ENCODE data around the gene PPIF. TPM values are rescaled to one million over a fixed set of nuclear protein-coding genes. Genes with fewer than 3 reads are reported as not detected.
A peak's percentile ranks its signal among the peaks of the same experiment; 100 is the strongest.

Gene PPIF
- 42.7 and 51.2 TPM in 2 replicates for total RNA-seq
- 38.7 and 50.7 TPM in 2 replicates for polyA plus RNA-seq
- polyA plus RNA-seq (2011; cell fraction: cytosol; rRNA removed), result 73.6 and 86.3 TPM in 2 replicates
- 59.8 and 66.8 TPM in 2 replicates for polyA plus RNA-seq (2011; cell fraction: nucleus; rRNA removed)
- polyA plus RNA-seq (2012), result 60.9 and 70.8 TPM in 2 replicates
- 40.4 and 49.0 TPM in 2 replicates for polyA minus RNA-seq
- 79.4 TPM for polyA minus RNA-seq (2011; cell fraction: cytosol; rRNA and poly(A)+ RNA removed)
- 27.5 and 31.9 TPM in 2 replicates for polyA minus RNA-seq (2011; cell fraction: nucleus; rRNA and poly(A)+ RNA removed)
- percentile 75 among the genes with signal in this experiment for Bru-seq, nascent RNA
- percentile 89 among the genes with signal in this experiment for BruChase-seq, experiment 1, labeled RNA remaining after a 6-hour chase
- percentile 86 among the genes with signal in this experiment for BruChase-seq, experiment 2, labeled RNA remaining after a 2-hour chase
- long read RNA-seq, transcript PPIF-201 (6 exons, 2,190 nt), result major isoform, 86 of 155 reads
- long read RNA-seq, partial matches to known transcripts, result 62 of 155 reads
- long read RNA-seq, other reads (novel, unspliced or antisense), result 4 of 155 reads

- FAIRE-seq, result peak; percentile 72
- peaks cover 11% of the 10 kb centered on the region for H3K4me1 ChIP-seq (ENCODE audit: control insufficient read depth, extremely low read depth, insufficient read depth, low read length)
- H3K4me3 ChIP-seq (replicated peaks in 1 of 3; ENCODE audit: insufficient read depth in 1 of 3, low read depth in 1 of 3, low read length in 3 of 3), result peak within 1 kb of the TSS; percentile 66 to 74 (median 72)
- no peaks in the 10 kb centered on the region for H3K9me3 ChIP-seq (replicated peaks; ENCODE audit: control insufficient read depth, insufficient read depth, low read length)
- H3K79me2 ChIP-seq (ENCODE audit: control insufficient read depth, insufficient read depth, low read length), result peaks cover 20% of the 10 kb centered on the region
- H3K36me3 ChIP-seq (ENCODE audit: control insufficient read depth in 2 of 2, extremely low read depth in 1 of 2, insufficient read depth in 2 of 2, low read length in 2 of 2), result peaks cover 7 to 23% of the 10 kb centered on the region in 2 experiments
- peak; percentile 93 for DNase-seq (ENCODE audit: low read depth, low spot score)
- peak within 1 kb of the TSS; percentile 84 for H2AFZ ChIP-seq (ENCODE audit: low read depth, low read length)
- no peaks in the 10 kb centered on the region for H4K20me1 ChIP-seq (replicated peaks; ENCODE audit: control insufficient read depth, extremely low read depth, insufficient read depth, low read length)
- H3K27me3 ChIP-seq (ENCODE audit: control insufficient read depth in 2 of 2, insufficient read depth in 2 of 2, low read length in 2 of 2), result no peaks in the 10 kb centered on the region
- TF ChIP-seq FOS (IDR thresholded peaks at IDR 0.05; ENCODE audit: borderline replicate concordance, insufficient read depth, low read length), result no peak
- TF ChIP-seq POLR2AphosphoS5 (IDR thresholded peaks at IDR 0.05; ENCODE audit: insufficient read depth, low read depth, low read length), result peak; percentile 92
- TF ChIP-seq CTCF (IDR thresholded peaks at IDR 0.05; ENCODE audit: extremely low read depth in 1 of 2, insufficient read depth in 1 of 2, low read depth in 1 of 2, low read length in 2 of 2), result peak; percentile 88 to 94
- no peak for TF ChIP-seq EZH2 (IDR thresholded peaks at IDR 0.05; ENCODE audit: borderline replicate concordance, low read depth, low read length, severe bottlenecking)
- TF ChIP-seq GATA2 (IDR thresholded peaks at IDR 0.05; ENCODE audit: insufficient read depth, insufficient read length, low read depth, low read length), result no peak
- no peak for TF ChIP-seq MAX (IDR thresholded peaks at IDR 0.05; ENCODE audit: insufficient read depth, insufficient read length)
- TF ChIP-seq POLR2A (IDR thresholded peaks at IDR 0.05; ENCODE audit: low read depth, low read length), result peak; percentile 53
- no peak for TF ChIP-seq JUN (IDR thresholded peaks at IDR 0.05; ENCODE audit: borderline replicate concordance, insufficient read depth, insufficient read length, low read depth)
- TF ChIP-seq MYC (IDR thresholded peaks at IDR 0.05; ENCODE audit: low read depth, low read length), result no peak
- intact Hi-C loops (cut with micrococcal nuclease), result loop anchor here (1.0 to 10.0 kb wide), 5 partner anchors 55 to 593 kb away; no protein-coding TSS in a partner anchor
- dilution Hi-C loops (cut with MboI; ENCODE audit: extremely low pct_ligation_motif_present, low sequenced_read_pairs), result no loop called here
- BruUV-seq (replicated peaks), result TSS peak; percentile 59
- no peaks in the 10 kb centered on the region for H3K9me1 ChIP-seq (replicated peaks; ENCODE audit: control insufficient read depth, extremely low read depth, insufficient read depth, low read length)
- H3K27ac ChIP-seq (ENCODE audit: insufficient read depth, low read depth, low read length), result peak within 1 kb of the TSS; percentile 74
- H3K4me2 ChIP-seq (ENCODE audit: insufficient read depth, low read length), result peak within 1 kb of the TSS; percentile 85
- POLR2A ChIA-PET, result no interaction called here
- CTCF ChIA-PET, result interaction anchor here (1.2 to 1.3 kb wide), 3 partner anchors 27 to 190 kb away, joined by 4 to 7 read pairs (median 4); no protein-coding TSS in a partner anchor
- H3K9ac ChIP-seq (replicated peaks; ENCODE audit: extremely low read depth, insufficient read depth, low read length), result peak within 1 kb of the TSS; percentile 93
These were observed at the start of gene PPIF for GRCh38 chr10:79347226-79347893. Gene PPIF, plus strand, starts transcription at chr10:79347469. Its CDS starts 80 bp downstream, at chr10:79347549.
